ENCODE data around the gene CGNL1. TPM values are rescaled to one million over a fixed set of nuclear protein-coding genes. Genes with fewer than 3 reads are reported as not detected.

The CGNL1 gene
- total RNA-seq, 1 donor, result 0.90 TPM

- no peak overlapping the region for H3K4me3 ChIP-seq (ENCODE audit: low read depth, low read length)
- TF ChIP-seq, protein P1, sequence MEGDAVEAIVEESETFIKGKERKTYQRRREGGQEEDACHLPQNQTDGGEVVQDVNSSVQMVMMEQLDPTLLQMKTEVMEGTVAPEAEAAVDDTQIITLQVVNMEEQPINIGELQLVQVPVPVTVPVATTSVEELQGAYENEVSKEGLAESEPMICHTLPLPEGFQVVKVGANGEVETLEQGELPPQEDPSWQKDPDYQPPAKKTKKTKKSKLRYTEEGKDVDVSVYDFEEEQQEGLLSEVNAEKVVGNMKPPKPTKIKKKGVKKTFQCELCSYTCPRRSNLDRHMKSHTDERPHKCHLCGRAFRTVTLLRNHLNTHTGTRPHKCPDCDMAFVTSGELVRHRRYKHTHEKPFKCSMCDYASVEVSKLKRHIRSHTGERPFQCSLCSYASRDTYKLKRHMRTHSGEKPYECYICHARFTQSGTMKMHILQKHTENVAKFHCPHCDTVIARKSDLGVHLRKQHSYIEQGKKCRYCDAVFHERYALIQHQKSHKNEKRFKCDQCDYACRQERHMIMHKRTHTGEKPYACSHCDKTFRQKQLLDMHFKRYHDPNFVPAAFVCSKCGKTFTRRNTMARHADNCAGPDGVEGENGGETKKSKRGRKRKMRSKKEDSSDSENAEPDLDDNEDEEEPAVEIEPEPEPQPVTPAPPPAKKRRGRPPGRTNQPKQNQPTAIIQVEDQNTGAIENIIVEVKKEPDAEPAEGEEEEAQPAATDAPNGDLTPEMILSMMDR (IDR thresholded peaks at IDR 0.05; ENCODE audit: insufficient read depth, low read length), result no peak
- no peak for DNase-seq (ENCODE audit: low read depth)
Measured at GRCh38 chr15:57529748-57530147, 153.4 kb downstream of the CGNL1 start.

DNA sequence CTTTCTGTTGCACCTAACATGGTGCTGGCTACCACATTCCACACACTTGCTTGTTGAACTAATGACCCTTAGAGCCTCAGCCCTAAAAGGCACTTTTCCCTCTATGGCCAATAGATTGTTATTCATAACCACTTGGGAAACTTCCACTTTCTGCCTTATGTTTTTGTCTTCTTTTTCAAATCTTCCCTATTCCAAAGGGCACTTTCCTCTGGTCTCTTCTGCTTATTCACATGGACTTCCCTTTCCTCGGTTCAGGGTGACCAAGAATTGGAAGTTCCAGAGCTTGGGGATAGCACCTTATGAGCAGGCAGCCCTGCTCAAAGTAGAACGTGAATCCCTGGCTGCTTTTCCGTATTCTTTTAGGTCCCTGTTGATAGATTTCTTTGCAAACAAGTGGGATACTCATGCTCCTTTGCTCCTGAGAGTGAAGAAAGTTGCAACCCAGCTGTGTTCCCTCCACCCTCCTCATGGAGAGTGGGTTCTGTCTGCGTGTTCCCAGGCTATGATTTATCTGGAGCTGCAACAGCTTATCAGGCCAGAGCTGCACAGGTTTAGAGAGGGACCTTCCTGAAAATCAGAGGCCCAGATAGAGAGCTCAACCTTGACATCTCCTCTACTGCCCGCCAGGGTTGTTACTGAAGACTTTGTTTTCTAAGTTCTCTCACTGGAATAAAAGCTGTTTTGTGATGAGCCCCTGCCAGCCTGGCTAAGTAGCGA is 156.6 kb downstream of the CGNL1 start:
- no peak for DNase-seq (ENCODE audit: low read depth)
- TF ChIP-seq, protein P1 (IDR thresholded peaks at IDR 0.05; ENCODE audit: insufficient read depth, low read length), result no peak

GRCh38 chr15:57533448-57533799 is 157.1 kb downstream of the CGNL1 start:
- TF ChIP-seq, protein P1 (IDR thresholded peaks at IDR 0.05; ENCODE audit: insufficient read depth, low read length), result no peak
- DNase-seq (ENCODE audit: low read depth), result no peak
- no peak overlapping the region for H3K4me3 ChIP-seq (ENCODE audit: low read depth, low read length)

More for the DNA sequence above, 156.6 kb downstream of the CGNL1 start:
- H3K4me3 ChIP-seq (ENCODE audit: low read depth, low read length), result no peak overlapping the region

- TF ChIP-seq, protein P1 (IDR thresholded peaks at IDR 0.05; ENCODE audit: insufficient read depth, low read length), result no peak
- DNase-seq (ENCODE audit: low read depth), result peak; percentile 74
- no peak overlapping the region for H3K4me3 ChIP-seq (ENCODE audit: low read depth, low read length)
Measured at GRCh38 chr15:57534281-57534680, 158.0 kb downstream of the CGNL1 start.

- DNase-seq (ENCODE audit: low read depth), result peak; percentile 94
- TF ChIP-seq, protein P1 (IDR thresholded peaks at IDR 0.05; ENCODE audit: insufficient read depth, low read length), result peak; percentile 25
- H3K4me3 ChIP-seq (ENCODE audit: low read depth, low read length), result no peak overlapping the region
Measured at GRCh38 chr15:57537072-57537471, 160.8 kb downstream of the CGNL1 start.

GRCh38 chr15:57537488-57538264 is 161.4 kb downstream of the CGNL1 start:
- DNase-seq (ENCODE audit: low read depth), result no peak
- H3K4me3 ChIP-seq (ENCODE audit: low read depth, low read length), result no peak overlapping the region
- TF ChIP-seq, protein P1 (IDR thresholded peaks at IDR 0.05; ENCODE audit: insufficient read depth, low read length), result no peak

All from fibroblast of the aortic adventitia (primary cell).